ENCODE data around the gene VGLL1.

GRCh38 chrX:136551410-136551809 is 19.4 kb downstream of the VGLL1 start:
- TF ChIP-seq YY1 (IDR thresholded peaks at IDR 0.05) = no peak
- no peak for TF ChIP-seq CTCF (IDR thresholded peaks at IDR 0.05; ENCODE audit: low read depth, low read length, missing input control)
- TF ChIP-seq TAF1 (conservative IDR thresholded peaks at IDR 0.05) = no peak
- no peak for TF ChIP-seq NR2F2 (IDR thresholded peaks at IDR 0.05)
